Measurements from ENCODE around the gene CGB8.

- TF ChIP-seq TCF12 (IDR thresholded peaks at IDR 0.05; ENCODE audit: low read depth): no peak
- TF ChIP-seq ZBTB7A (IDR thresholded peaks at IDR 0.05; ENCODE audit: low read depth): no peak
- no peak for TF ChIP-seq TEAD4 (IDR thresholded peaks at IDR 0.05)
- no peak for TF ChIP-seq FOXM1 (IDR thresholded peaks at IDR 0.05; ENCODE audit: borderline replicate concordance, low read depth)
- no peak for TF ChIP-seq YY1 (IDR thresholded peaks at IDR 0.05; ENCODE audit: low read depth)
- no peak for TF ChIP-seq TAF1 (IDR thresholded peaks at IDR 0.05; ENCODE audit: low read depth)
Measured at GRCh38 chr19:49020342-49020741, 28.6 kb downstream of the CGB8 start.

Measured in Ishikawa (cell line).